HG03025 (cell line): ENCODE results near the gene TMSB4X.
"Not testable (repeated sequence)": the region's sequence is repeated elsewhere in the genome, so short reads cannot be mapped to it uniquely, and the experiment has no call there.

Experiments
- ATAC-seq: cut with Tn5 transposase; IDR thresholded peaks from one replicate; pipeline ENCODE4 v1.9.1; 2021; ENCODE audit warnings: mild to moderate bottlenecking, moderate library complexity; ENCODE audit not compliant: unreplicated experiment, low FRiP score

The TMSB4X gene

DNA sequence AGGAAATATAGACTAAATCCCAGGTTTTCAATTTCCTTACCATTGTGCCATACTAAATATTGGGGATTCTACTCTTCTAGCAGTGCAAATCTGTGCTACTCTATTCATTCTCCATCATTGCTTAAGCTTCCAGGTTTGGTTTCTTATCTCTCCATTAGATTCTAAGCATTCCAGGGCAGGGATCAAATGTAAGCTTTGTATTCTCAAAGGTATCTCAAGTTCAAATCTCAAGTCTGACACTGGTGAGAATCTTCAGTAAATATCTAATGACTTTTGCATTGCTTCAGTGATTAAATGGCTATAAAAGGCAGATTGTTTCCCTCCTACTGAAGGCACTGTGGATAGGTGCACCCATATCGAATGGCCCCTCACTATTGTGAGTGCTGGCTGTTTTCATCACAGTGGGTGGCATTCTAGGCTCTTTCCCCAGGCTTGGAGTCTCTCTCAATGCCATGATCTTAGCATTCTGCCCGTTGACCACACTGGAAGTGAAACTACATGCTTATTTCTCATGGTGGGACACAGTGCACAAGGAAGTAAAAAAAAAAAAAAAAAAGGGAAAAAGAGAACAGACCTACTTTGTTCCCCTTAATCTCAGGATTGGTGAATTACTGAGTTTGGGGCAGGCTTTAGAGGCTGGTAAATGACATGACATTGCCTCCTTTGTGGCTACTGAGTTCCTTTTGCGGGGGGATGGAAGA lies 40.8 kb downstream of the TMSB4X start:
- no peak for ATAC-seq

DNA sequence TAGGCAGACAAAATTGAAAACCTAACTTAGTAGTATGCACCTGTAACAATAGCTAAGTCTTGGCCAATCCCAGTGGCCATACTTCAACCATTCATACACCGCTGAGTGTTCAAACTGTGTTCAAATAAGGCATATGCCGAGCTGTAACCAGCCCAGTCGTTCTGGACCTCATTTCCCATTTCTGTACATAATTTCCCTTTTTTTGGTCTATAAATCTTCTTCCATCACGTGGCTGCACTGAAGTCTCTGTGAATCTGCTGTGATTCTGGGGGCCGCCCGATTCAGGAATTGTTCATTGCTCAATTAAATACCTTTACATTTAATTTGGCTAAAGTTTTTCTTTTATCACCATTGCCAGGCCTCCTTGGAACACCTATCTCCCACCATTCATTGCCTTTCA lies 41.8 kb downstream of the TMSB4X start:
- ATAC-seq = not testable (repeated sequence)

DNA sequence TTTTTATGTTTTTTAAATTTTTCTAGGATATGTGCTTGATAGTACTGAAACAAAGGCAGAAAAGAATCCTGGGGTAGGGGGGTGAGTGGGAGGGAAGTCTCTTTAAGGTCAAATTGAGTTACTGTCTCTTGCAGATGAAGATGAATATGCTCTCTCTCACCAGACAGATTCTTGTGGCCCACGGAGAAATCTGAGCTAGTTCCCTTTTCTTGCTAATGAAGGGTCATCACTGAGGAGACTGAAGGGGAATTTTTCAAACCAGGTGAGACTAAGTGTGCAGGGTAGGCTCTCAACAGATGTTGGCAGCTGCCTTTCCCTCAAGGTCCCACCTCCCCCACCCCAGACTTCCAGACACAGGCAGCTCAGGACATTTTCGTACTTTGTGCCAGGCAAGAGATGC lies 48.0 kb downstream of the TMSB4X start:
- no peak for ATAC-seq

DNA sequence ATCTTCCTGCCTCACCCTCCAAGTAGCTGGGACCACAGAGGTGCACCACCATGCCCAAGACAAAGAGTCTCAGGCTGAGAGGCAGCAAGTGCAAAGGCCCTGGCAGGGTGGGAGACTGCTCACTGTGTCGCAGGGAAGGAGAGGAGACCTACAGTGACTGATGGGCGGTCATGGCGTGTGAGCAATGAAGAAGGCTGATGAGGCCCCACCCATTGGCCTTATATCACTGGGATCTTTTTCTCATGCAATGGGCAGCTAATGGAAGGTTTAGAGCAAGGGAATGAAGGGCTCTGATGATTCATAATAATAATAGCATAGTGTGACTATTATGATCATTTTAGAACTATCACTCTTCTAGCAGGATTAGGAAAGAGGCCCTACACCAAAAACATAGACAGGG lies 48.7 kb downstream of the TMSB4X start:
- no peak for ATAC-seq

DNA sequence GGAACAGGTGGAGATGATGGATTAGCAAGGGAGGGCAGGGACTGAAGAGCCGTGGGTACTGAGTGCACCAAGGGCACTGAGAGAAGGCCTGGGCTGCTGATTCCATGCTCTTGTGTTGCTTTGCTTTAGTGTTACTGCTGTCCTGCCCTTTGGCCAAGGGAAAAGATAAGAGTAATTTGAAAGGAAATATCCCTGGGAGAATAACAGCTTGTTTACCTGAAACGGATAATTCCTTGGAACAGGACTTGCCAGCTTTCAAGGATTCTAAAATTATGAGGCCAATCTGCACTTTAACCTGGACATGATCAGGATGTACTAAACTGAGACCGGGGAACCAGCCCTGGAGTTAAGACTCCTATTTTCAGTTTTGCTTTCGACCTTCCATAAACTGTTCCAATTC lies 49.1 kb downstream of the TMSB4X start:
- no peak for ATAC-seq

DNA sequence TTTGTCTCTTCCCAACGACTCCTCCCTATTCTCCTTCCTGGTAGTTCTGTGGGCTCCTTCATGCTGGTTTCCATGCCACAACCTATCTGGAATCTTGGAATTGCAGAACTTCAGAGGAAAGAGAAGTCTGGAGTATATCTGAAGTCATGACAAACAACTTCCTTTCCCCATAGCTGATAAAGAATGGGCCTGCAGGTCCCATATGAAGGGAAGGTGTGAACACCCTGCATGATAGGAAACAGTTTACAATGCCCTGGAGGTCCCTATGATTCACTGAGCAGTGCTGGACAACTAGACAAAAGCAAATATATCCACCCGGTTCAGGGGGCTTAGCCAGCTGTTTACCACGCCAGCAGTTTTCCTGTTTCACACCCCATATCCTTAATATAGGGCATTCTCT lies 50.1 kb downstream of the TMSB4X start:
- no peak for ATAC-seq
